HG03469 (cell line): Measurements from ENCODE around the gene ADGRB2.
"Not testable (repeated sequence)": the region's sequence is repeated elsewhere in the genome, so short reads cannot be mapped to it uniquely, and the experiment has no call there.

Experiments used
- ATAC-seq: cut with Tn5 transposase; IDR thresholded peaks from one replicate; pipeline ENCODE4 v1.9.1; 2021; ENCODE audit warnings: mild to moderate bottlenecking, moderate library complexity, moderate number of reproducible peaks; ENCODE audit not compliant: unreplicated experiment

The ADGRB2 gene

GRCh38 chr1:31730336-31731048 lies 33.6 kb downstream of the ADGRB2 start:
- no peak for ATAC-seq

DNA sequence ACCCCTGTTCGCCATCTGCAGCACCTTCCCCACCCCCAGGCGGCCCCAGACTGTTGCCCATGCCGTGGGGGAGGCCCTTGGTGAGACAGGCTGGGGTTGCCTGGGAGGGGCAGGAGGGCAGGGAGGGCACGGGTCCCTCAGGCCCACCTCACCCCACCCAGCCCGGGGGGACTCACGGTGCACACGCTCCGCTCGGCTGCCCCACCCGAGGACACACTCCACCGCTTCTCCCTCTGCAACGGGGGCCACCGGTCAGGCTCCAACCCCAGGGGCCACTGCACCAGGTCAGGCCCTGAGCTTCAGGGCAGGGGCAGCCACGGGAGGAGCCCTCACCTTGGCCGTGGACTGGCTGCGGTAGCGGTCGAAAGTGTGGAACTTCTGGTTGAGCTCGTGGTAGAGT lies 36.3 kb downstream of the ADGRB2 start:
- ATAC-seq, result no peak

- ATAC-seq, result no peak
These were observed 36.9 kb downstream of the ADGRB2 start for GRCh38 chr1:31727195-31727594.

- ATAC-seq, result no peak
These were observed 37.4 kb downstream of the ADGRB2 start for GRCh38 chr1:31726715-31727114.

DNA sequence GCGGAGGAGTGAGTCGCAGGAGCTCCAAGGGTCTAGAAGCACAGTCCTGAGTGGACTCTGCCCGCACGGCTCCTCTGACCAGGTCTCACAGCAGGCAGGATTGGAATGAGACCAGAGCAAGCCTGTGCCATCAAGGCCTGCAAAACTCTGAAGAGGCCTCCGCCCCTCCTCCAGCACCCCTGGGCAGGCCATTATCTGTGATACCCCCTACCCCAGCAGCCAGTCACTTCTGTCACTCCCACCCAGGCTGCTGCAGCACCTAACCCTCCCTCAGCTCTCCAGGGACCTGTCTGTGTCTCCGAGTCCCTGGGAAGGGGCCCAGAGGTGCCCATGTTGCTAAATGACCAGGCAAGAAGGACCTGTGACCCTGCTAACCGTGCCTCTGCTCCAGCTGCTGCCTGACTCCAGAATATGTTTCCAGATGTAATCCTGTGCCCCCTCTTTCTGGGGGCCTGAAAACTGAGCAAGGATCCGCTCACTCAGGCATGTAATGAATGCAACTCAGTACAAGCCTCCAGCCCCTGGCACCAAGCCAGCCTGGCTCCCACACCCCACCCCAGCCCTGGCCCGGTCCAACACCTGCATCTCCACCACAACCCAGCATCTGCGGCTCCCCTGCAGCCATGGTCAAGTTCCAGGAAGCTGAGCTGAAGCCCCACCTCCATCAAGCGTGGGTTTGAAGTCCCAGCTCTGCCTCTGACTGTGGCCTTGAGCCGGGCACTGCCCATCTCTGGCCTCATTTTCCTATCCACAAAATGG lies 38.2 kb downstream of the ADGRB2 start:
- no peak for ATAC-seq

- ATAC-seq, result no peak
These were observed 39.0 kb downstream of the ADGRB2 start for GRCh38 chr1:31725134-31725533.

DNA sequence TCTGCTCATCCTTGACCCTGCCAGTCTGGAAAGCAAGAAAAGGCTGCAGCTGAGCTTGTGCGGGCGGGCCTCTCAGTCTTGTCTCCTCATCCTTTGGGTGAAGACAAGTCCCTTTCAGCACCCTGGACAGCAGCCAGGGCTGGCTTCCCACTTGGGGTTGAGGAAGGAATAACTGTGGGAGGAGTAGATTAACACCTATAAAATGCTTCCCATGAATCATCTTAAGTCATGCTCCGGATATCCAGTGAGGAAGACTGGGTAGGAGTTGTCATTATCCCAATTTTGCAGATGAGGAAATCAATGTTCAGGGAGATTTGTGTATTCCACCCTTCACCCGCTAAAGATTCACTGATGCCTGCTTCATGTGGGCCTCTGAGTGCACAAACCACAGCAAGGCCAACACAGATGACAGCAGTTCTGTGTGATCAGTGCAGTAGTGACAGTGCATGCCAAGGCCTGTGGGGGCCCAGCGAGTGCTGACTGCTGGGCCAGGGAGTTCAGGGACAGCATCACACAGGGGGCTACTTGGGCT lies 40.2 kb downstream of the ADGRB2 start:
- no peak for ATAC-seq

DNA sequence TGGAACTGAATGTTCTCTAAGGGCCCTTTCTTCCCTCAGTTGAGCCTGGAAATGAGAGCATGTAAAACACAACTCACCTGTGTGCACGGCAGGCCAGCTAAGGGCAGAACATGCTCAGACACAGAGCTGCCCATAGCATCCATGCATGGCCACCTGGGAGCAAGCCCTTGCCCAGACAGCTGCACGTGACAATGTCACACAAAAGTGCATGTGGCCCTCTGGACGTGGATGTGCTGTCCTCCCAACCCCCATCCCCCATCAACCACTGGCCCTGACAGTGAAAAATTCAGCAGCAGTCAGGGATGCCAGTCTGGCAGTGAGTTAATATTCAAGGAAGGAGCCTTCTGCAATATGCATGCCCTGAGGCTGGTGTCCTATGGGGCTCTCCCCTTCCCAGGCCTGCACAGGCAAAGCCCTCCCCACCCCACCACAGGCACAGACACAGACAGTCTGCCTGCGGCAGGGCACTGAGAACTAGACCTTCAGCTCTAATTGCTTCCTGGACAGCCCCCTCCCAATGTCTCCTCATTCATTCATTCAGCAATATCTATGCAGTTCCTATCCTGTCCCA lies 45.7 kb downstream of the ADGRB2 start:
- ATAC-seq, result no peak

DNA sequence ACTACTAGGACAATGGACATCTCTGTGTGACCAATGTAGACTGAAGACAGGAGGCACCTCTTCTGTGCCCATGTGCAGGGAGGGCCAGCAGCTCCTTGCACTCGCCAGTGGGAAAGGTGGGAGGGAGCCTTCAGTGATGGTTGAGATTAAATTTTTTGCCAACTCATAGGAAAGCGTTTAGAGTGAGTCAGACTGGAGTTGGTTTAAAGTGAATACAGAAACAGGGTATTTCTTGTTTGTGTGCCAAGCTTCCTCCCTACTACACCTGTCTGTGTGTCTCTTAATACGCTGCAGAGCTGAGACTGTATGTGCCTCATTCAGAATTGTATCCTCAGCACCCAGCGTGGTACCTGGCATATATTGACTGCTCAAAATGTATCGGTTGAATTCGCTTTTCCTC lies 46.8 kb downstream of the ADGRB2 start:
- ATAC-seq, result no peak

DNA sequence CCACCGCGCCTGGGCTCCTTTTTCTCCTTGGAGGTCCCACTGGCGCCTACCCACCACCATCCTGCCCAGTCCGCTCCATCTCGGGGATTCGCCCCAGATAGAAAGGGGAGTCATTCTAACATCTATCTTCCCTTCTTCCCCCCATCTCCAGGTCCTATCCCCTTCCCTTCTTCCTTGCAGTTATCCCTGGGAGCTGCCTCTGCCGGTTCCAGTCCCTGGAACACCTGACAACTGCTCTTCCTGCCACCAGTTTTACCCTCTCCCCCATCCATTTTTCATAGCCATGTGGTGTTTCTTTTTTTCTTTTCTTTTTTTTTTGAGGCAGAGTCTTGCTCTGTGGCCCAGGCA lies 48.3 kb downstream of the ADGRB2 start:
- ATAC-seq, result no peak

- ATAC-seq, result no peak
These were observed 48.9 kb downstream of the ADGRB2 start for GRCh38 chr1:31715087-31715872.

DNA sequence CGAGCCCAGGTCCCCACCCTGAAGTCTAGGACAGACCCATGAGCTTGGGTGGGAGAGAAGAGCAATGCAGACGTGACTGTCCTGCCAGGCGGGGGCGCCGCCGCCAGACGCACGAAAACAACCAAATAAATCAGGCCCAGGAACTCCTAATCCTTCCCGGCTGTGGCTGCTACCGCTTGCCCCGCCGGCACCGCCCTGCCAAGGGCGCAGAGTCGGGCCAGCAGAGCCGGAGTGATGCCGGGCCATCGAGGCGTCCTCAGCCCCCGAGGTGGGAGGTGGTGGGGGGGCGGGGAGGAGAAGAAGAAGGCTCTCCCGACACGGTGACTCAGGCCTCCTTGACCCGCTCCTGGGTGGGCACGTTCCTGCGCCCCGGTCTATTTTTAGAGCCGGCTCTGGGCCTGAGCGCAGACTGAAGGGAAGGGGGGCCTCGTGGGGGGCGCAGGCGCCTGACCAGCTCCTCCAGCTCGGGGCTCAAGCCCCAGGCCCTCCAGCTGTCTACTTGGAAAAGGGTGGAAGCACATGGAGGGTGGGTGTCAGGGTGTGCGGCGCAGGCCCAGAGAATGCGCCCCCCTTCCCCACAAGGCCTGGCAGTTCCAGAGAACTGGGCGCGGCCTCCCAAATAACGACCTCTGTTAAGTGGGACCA lies 49.6 kb downstream of the ADGRB2 start:
- ATAC-seq, result no peak

DNA sequence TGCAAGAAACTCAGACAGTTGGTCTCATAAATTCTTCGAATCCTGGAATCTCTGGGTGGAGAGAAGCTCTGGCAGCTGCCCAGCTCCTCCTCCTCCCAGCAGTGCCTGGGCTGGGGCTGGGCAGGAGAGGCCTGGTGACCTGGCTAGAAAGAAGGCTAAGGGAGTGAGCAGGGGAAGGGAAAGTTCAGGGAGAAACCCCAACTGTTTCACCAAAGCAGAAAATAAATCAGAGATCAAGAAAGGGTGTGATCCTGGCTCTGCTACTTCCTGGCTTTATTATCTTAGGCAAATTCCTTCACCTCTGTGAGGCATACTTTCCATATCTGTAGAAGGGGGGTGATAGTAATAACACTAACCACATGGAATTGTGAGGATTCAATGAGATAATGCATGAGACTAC lies 51.5 kb downstream of the ADGRB2 start:
- no peak for ATAC-seq

DNA sequence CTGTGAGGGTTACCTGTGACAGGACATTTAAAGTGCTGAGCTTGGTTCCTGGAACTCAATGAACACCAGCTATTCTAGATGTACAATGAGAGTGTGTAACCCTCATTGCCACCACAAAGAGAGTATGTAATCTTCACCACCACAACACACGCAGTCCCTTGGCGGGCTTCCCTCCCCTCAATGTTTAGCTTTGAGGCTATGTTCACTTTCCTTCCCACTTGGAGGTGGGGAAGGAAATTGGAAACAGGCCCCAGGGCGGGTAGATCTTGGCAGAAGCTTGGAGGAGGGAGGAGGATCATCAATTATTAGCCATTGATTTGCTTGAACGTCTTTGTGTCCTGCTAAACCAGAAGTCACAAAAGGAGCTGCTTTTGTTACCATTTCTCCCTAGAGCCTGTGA lies 52.1 kb downstream of the ADGRB2 start:
- ATAC-seq, result no peak

- ATAC-seq, result no peak
These were observed 55.8 kb downstream of the ADGRB2 start for GRCh38 chr1:31708324-31708723.

- no peak for ATAC-seq
These were observed 56.4 kb downstream of the ADGRB2 start for GRCh38 chr1:31707711-31708110.

DNA sequence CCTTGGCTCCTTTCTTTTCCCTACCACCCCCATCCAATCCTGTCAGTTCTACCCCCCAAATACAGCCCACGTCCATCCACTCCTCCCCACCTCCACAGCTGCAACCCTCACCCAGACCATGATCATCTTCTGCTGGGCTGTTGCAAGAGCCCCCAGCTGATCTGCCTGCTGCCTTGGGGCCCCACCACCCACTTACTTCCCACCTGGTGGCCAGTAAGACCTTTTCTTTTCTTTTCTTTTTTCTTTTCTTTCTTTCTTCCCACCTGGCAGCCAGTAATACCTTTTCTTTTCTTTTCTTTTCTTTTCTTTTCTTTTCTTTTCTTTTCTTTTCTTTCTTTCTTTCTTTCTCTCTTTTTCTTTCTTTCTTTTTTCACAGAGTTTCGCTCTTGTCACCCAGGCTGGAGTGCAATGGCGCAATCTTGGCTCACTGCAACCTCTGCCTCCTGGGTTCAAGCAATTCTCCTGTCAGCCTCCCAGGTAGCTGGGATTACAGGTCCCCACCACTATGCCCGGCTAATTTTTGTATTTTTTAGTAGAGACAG lies 57.0 kb downstream of the ADGRB2 start:
- ATAC-seq, result not testable (repeated sequence)

GRCh38 chr1:31706384-31707058 lies 57.6 kb downstream of the ADGRB2 start:
- ATAC-seq, result no peak

- ATAC-seq, result no peak
These were observed 58.9 kb downstream of the ADGRB2 start for GRCh38 chr1:31705080-31705866.
